ENCODE measurements around the gene PTPRM. TPM values are rescaled to one million over a fixed set of nuclear protein-coding genes. Genes with fewer than 3 reads are reported as not detected.

The PTPRM gene
- total and polyA plus RNA-seq, 2 of the 4 experiments (the other 2 are of a cell fraction): 28.3 to 51.2 TPM

GRCh38 chr18:8453528-8453927 is 886.4 kb downstream of the PTPRM start:
- H4K8ac ChIP-seq (ENCODE audit: low read depth in 2 of 2, low read length in 2 of 2): no peak overlapping the region
- H3K27me3 ChIP-seq (ENCODE audit: control insufficient read depth, insufficient read depth, low read length): peaks cover 8% of the 10 kb centered on the region
- no TSS peak for BruUV-seq (replicated peaks)
- H2AK9ac ChIP-seq (replicated peaks; ENCODE audit: low read depth, low read length, poor library complexity): no peak overlapping the region
- H3K27ac ChIP-seq (ENCODE audit: insufficient read depth, low read length): no peak overlapping the region
- H3K56ac ChIP-seq (ENCODE audit: extremely low read depth, insufficient read depth, low read length): no peak overlapping the region
- H3K4ac ChIP-seq (ENCODE audit: low read depth, low read length): no peak overlapping the region
- no peak overlapping the region for H3K4me2 ChIP-seq (ENCODE audit: low read depth, low read length)
- H2BK15ac ChIP-seq (ENCODE audit: low read depth, low read length): no peak overlapping the region
- POLR2A ChIA-PET (ENCODE audit: unreplicated experiment): no interaction called here
- CTCF ChIA-PET: no interaction called here
- no peaks in the 10 kb centered on the region for H3K9me3 ChIP-seq (ENCODE audit: control insufficient read depth, insufficient read depth, low read length)
- no peak overlapping the region for H2BK120ac ChIP-seq (ENCODE audit: low read depth, low read length)
- TF ChIP-seq NFE2L2 (IDR thresholded peaks at IDR 0.05; ENCODE audit: low read depth, low read length): no peak
- TF ChIP-seq, protein P1, sequence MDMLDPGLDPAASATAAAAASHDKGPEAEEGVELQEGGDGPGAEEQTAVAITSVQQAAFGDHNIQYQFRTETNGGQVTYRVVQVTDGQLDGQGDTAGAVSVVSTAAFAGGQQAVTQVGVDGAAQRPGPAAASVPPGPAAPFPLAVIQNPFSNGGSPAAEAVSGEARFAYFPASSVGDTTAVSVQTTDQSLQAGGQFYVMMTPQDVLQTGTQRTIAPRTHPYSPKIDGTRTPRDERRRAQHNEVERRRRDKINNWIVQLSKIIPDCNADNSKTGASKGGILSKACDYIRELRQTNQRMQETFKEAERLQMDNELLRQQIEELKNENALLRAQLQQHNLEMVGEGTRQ (IDR thresholded peaks at IDR 0.05; ENCODE audit: low read depth, low read length): peak; percentile 59; the same call in 1 of the 2 replicates
- H2AK5ac ChIP-seq (ENCODE audit: low read depth, low read length): no peak overlapping the region
- H3K18ac ChIP-seq (ENCODE audit: low read depth, low read length): no peak overlapping the region
- H3K23ac ChIP-seq (ENCODE audit: low read depth, low read length): no peak overlapping the region
- no peaks in the 10 kb centered on the region for H4K20me1 ChIP-seq (ENCODE audit: insufficient read depth, low read length)
- no peak overlapping the region for H3K9ac ChIP-seq (ENCODE audit: low read depth, low read length)
- no peak overlapping the region for H3K14ac ChIP-seq (replicated peaks; ENCODE audit: low read depth, low read length)
- intact Hi-C loops (cut with micrococcal nuclease) (no loop called here), dilution Hi-C loops (cut with HindIII; ENCODE audit: low sequenced_read_pairs, unreplicated experiment) (no loop called here), in situ Hi-C loops (cut with MboI; ENCODE audit: low sequenced_read_pairs) (no loop called here)
- H3K36me3 ChIP-seq (ENCODE audit: control insufficient read depth, insufficient read depth, low read length): no peaks in the 10 kb centered on the region
- no peaks in the 10 kb centered on the region for H3K9me1 ChIP-seq (ENCODE audit: insufficient read depth, low read length)
- H4K91ac ChIP-seq (ENCODE audit: insufficient read depth, low read depth, low read length): no peak overlapping the region
- no peak for ATAC-seq (ENCODE audit: low read depth)
- peak overlapping the region; percentile 15 for H2AFZ ChIP-seq (replicated peaks; ENCODE audit: low read length, poor library complexity)
- DNase-seq: no peak
- H2BK20ac ChIP-seq (ENCODE audit: low read depth, low read length): no peak overlapping the region
- H3K79me1 ChIP-seq (ENCODE audit: low read depth in 1 of 2, low read length in 2 of 2): no peaks in the 10 kb centered on the region
- H3K4me1 ChIP-seq (ENCODE audit: control insufficient read depth, insufficient read depth, low read length): no peaks in the 10 kb centered on the region
- H4K5ac ChIP-seq (ENCODE audit: low read depth, low read length): no peak overlapping the region
- WGBS, 2 experiments (ENCODE audit: extremely low coverage in 2 of 2, insufficient read length in 1 of 2): no CpG with 5 or more reads among the region's 3 CpGs
- H2BK5ac ChIP-seq (ENCODE audit: low read depth, low read length, poor library complexity, severe bottlenecking): no peak overlapping the region
- no peak overlapping the region for H3K4me3 ChIP-seq (ENCODE audit: insufficient read depth, low read depth, low read length)
